H9 (cell line): ENCODE measurements around the gene LAMA5. TPM values are rescaled to one million over a fixed set of nuclear protein-coding genes. Genes with fewer than 3 reads are reported as not detected.

Source experiments
- DNase-seq: peaks from one replicate; pipeline ENCODE4 v3.0.0-alpha.2; 2017
- H2AFZ ChIP-seq: one replicate; pipeline ENCODE4 v1.6.1; 2013; ENCODE audit warnings: mild to moderate bottlenecking, low read length, control low read depth, moderate library complexity
- H2AK5ac ChIP-seq: 2 replicates; pipeline ENCODE4 v1.6.1; 2013; ENCODE audit warnings: low read length, control low read depth, mixed read lengths; ENCODE audit not compliant: insufficient read length
- H2BK120ac ChIP-seq: one replicate; pipeline ENCODE4 v1.6.1; 2013; ENCODE audit warnings: low read depth, mild to moderate bottlenecking, low read length, control low read depth, inconsistent platforms; ENCODE audit not compliant: poor library complexity, severe bottlenecking
- H2BK12ac ChIP-seq: 2 replicates; pipeline ENCODE4 v1.6.1; 2013; ENCODE audit warnings: low read length, control low read depth, mixed read lengths, low read depth; ENCODE audit not compliant: insufficient read length
- H2BK15ac ChIP-seq: 2 replicates; pipeline ENCODE4 v1.6.1; 2013; ENCODE audit warnings: low read depth, low read length, control low read depth
- H2BK20ac ChIP-seq: one replicate; pipeline ENCODE4 v1.6.1; 2013; ENCODE audit warnings: low read depth, mild to moderate bottlenecking, low read length, control low read depth, inconsistent platforms; ENCODE audit not compliant: poor library complexity, severe bottlenecking
- H2BK5ac ChIP-seq: 2 replicates; pipeline ENCODE4 v1.6.1; 2013; ENCODE audit warnings: low read length, control low read depth, mixed read lengths; ENCODE audit not compliant: insufficient read length
- H3K14ac ChIP-seq: 2 replicates; pipeline ENCODE4 v1.6.1; 2013; ENCODE audit warnings: low read length, control low read depth; ENCODE audit not compliant: insufficient read depth
- H3K18ac ChIP-seq: 2 replicates; pipeline ENCODE4 v1.6.1; 2013; ENCODE audit warnings: low read depth, mild to moderate bottlenecking, mixed read lengths, low read length, control low read depth; ENCODE audit not compliant: insufficient read length
- H3K23ac ChIP-seq: 2 replicates; pipeline ENCODE4 v1.6.1; 2013; ENCODE audit warnings: low read length, control low read depth, mixed read lengths, low read depth; ENCODE audit not compliant: insufficient read length
- H3K23me2 ChIP-seq: 2 replicates; pipeline ENCODE4 v1.6.1; 2013; ENCODE audit warnings: low read depth, mild to moderate bottlenecking, mixed read lengths, low read length, control low read depth; ENCODE audit not compliant: insufficient read length, poor library complexity, severe bottlenecking
- H3K27ac ChIP-seq: 2 replicates; pipeline ENCODE4 v1.5.1; 2013; ENCODE audit warnings: low read length, control low read depth, mixed read lengths, low read depth; ENCODE audit not compliant: insufficient read length
- H3K27me3 ChIP-seq: 2 replicates; pipeline ENCODE4 v1.6.1; 2013; ENCODE audit warnings: low read length, control low read depth, inconsistent platforms; ENCODE audit not compliant: insufficient read depth
- H3K4ac ChIP-seq: 2 replicates; pipeline ENCODE4 v1.6.1; 2013; ENCODE audit warnings: low read depth, mild to moderate bottlenecking, control low read depth, inconsistent platforms, low read length, moderate library complexity
- H3K4me1 ChIP-seq: 2 replicates; pipeline ENCODE4 v1.6.1; 2013; ENCODE audit warnings: low read length, control low read depth, inconsistent platforms; ENCODE audit not compliant: insufficient read depth
- H3K4me2 ChIP-seq: 2 replicates; pipeline ENCODE4 v1.6.1; 2013; ENCODE audit warnings: low read length, control low read depth, mixed read lengths; ENCODE audit not compliant: insufficient read length, insufficient read depth
- H3K56ac ChIP-seq: 2 replicates; pipeline ENCODE4 v1.6.1; 2013; ENCODE audit warnings: low read depth, mild to moderate bottlenecking, mixed read lengths, low read length, control low read depth; ENCODE audit not compliant: insufficient read length
- H3K79me1 ChIP-seq: 2 replicates; pipeline ENCODE4 v1.6.1; 2013; ENCODE audit warnings: low read depth, mild to moderate bottlenecking, moderate library complexity, low read length, control low read depth, inconsistent platforms; ENCODE audit not compliant: insufficient read depth, poor library complexity, severe bottlenecking
- H3K79me2 ChIP-seq: 2 replicates; pipeline ENCODE4 v1.6.1; 2013; ENCODE audit warnings: low read length, control low read depth, inconsistent platforms; ENCODE audit not compliant: insufficient read depth
- H3K9ac ChIP-seq: 2 replicates; pipeline ENCODE4 v1.6.1; 2013; ENCODE audit warnings: low read length, control low read depth, mixed read lengths; ENCODE audit not compliant: insufficient read length; ENCODE audit errors: extremely low read depth
- H3K9me3 ChIP-seq: one replicate; pipeline ENCODE4 v1.6.1; 2013; ENCODE audit warnings: low read depth, low read length, inconsistent platforms; ENCODE audit not compliant: control insufficient read depth
- H3T11ph ChIP-seq: one replicate; pipeline ENCODE4 v1.6.1; 2013; ENCODE audit warnings: mild to moderate bottlenecking, low read length, control low read depth, inconsistent platforms
- H4K20me1 ChIP-seq: one replicate; pipeline ENCODE4 v1.6.1; 2013; ENCODE audit not compliant: control insufficient read depth, insufficient read length, insufficient read depth
- H4K5ac ChIP-seq: 2 replicates; pipeline ENCODE4 v1.6.1; 2013; ENCODE audit warnings: low read depth, mild to moderate bottlenecking, mixed read lengths, low read length, control low read depth; ENCODE audit not compliant: insufficient read length
- H4K8ac ChIP-seq: replicated peaks from 2 replicates; pipeline ENCODE4 v1.6.1; 2013; ENCODE audit warnings: low read length, control low read depth, mixed read lengths, low read depth; ENCODE audit not compliant: insufficient read length
- H4K91ac ChIP-seq: 2 replicates; pipeline ENCODE4 v1.6.1; 2013; ENCODE audit warnings: low read depth, mild to moderate bottlenecking, moderate library complexity, mixed read lengths, low read length, control low read depth; ENCODE audit not compliant: insufficient read length
- H3K27ac Mint-ChIP-seq, 3 experiments: 2 replicates in 2 of 3; 3 replicates in 1 of 3; pipeline ENCODE4 v1.8.0; 2020 to 2021; ENCODE audit warnings: mixed read lengths in 3 of 3, mild to moderate bottlenecking in 1 of 3, moderate library complexity in 1 of 3
- H3K27me3 Mint-ChIP-seq: 2 replicates; pipeline ENCODE4 v1.8.0; 2021; ENCODE audit warnings: low read depth, mild to moderate bottlenecking, moderate library complexity, mixed read lengths
- H3K36me3 Mint-ChIP-seq, 3 experiments: 2 replicates in 2 of 3; 3 replicates in 1 of 3; pipeline ENCODE4 v1.8.0; 2020 to 2021; ENCODE audit warnings: low read depth in 3 of 3, mixed read lengths in 3 of 3; ENCODE audit not compliant: insufficient read depth in 1 of 3
- H3K4me1 Mint-ChIP-seq, 2 experiments: 2 replicates each; pipeline ENCODE4 v1.8.0; 2020; ENCODE audit warnings: mixed read lengths in 2 of 2
- H3K4me3 Mint-ChIP-seq, 2 experiments: 2 replicates in 1 of 2; 3 replicates in 1 of 2; pipeline ENCODE4 v1.8.0; 2020 to 2021; ENCODE audit warnings: mild to moderate bottlenecking in 2 of 2, mixed read lengths in 2 of 2, moderate library complexity in 1 of 2
- H3K9me3 Mint-ChIP-seq, 2 experiments: 2 replicates in 1 of 2; 3 replicates in 1 of 2; pipeline ENCODE4 v1.8.0; 2020; ENCODE audit warnings: mild to moderate bottlenecking in 2 of 2, mixed read lengths in 2 of 2, moderate library complexity in 1 of 2
- CTCF ChIP-seq: fragments of 200-600 bp; sonication (generic); conservative IDR thresholded peaks from 3 replicates; pipeline ENCODE4 v1.8.0; 2021; ENCODE audit warnings: antibody characterized with exemption, mild to moderate bottlenecking
- WGBS: extraction: QIAGEN DNeasy Blood & Tissue Kit; methylation state at CpG from one replicate; pipeline ENCODE4 v1.1.7; 2013; ENCODE audit warnings: missing lambda C conversion rate, low lambda C conversion rate, mixed read lengths; ENCODE audit not compliant: insufficient read length; ENCODE audit errors: extremely low coverage; 5-methylcytosine and 5-hydroxymethylcytosine counted together
- total RNA-seq: library from RNA; stranded (reverse); gene quantifications from 2 replicates; pipeline ENCODE4 v1.2.1, GENCODE V29; 2021

Gene LAMA5
- total RNA-seq, 1 experiment from 2014 or later = 200 TPM

GRCh38 chr20:62308102-62308822 lies 58.9 kb downstream of the LAMA5 start:
- H3K27me3 Mint-ChIP-seq = no peaks in the 10 kb centered on the region
- no peak overlapping the region for H3T11ph ChIP-seq
- no peaks in the 10 kb centered on the region for H3K9me3 Mint-ChIP-seq
- no peak overlapping the region for H2BK15ac ChIP-seq
- H3K56ac ChIP-seq = no peak overlapping the region
- no peaks in the 10 kb centered on the region; the same call in 1 of the 2 replicates for H3K4me1 ChIP-seq
- H3K4me3 Mint-ChIP-seq = no peak overlapping the region
- peaks cover 17% of the 10 kb centered on the region; the same call in 1 of the 2 replicates for H3K79me2 ChIP-seq
- H3K79me1 ChIP-seq = no peaks in the 10 kb centered on the region
- H3K27ac ChIP-seq = no peak overlapping the region
- H3K9me3 ChIP-seq = no peaks in the 10 kb centered on the region
- no peak overlapping the region for H2BK120ac ChIP-seq
- no peak overlapping the region for H2BK5ac ChIP-seq
- no peak overlapping the region for H3K23ac ChIP-seq
- H3K14ac ChIP-seq = no peak overlapping the region
- DNase-seq = no peak
- no peak overlapping the region for H4K91ac ChIP-seq
- H2BK12ac ChIP-seq = no peak overlapping the region
- no peaks in the 10 kb centered on the region for H4K20me1 ChIP-seq
- H3K27ac Mint-ChIP-seq = peak overlapping the region in 1 of 3 experiments; percentile 85; a peak in 2 of 7 replicates
- no peak overlapping the region for H3K9ac ChIP-seq
- H3K4ac ChIP-seq = no peak overlapping the region
- no peak for TF ChIP-seq CTCF
- H3K23me2 ChIP-seq = peaks cover 4% of the 10 kb centered on the region
- H2AK5ac ChIP-seq = no peak overlapping the region
- no peak overlapping the region for H2AFZ ChIP-seq
- H3K4me2 ChIP-seq = no peak overlapping the region
- no peak overlapping the region for H4K5ac ChIP-seq
- peaks cover 14 to 19% of the 10 kb centered on the region in 2 experiments for H3K4me1 Mint-ChIP-seq
- no CpG with 5 or more reads among the region's 29 CpGs for WGBS
- peaks cover 24 to 64% (median 63%) of the 10 kb centered on the region in 3 experiments for H3K36me3 Mint-ChIP-seq
- H3K27me3 ChIP-seq = no peaks in the 10 kb centered on the region
- H4K8ac ChIP-seq = no peak overlapping the region
- H2BK20ac ChIP-seq = no peak overlapping the region
- H3K18ac ChIP-seq = no peak overlapping the region
